HL-60 (cell line): ENCODE measurements around the gene ANGPTL3.

ENCODE experiments used
- CTCF ChIP-seq: IDR thresholded peaks from one replicate; pipeline ENCODE4 v1.5.1; 2011; ENCODE audit warnings: low read length, control low read depth, inconsistent platforms; ENCODE audit not compliant: insufficient read depth
- POLR2AphosphoS5 ChIP-seq: IDR thresholded peaks from 2 replicates; pipeline ENCODE4 v1.6.1; 2012; ENCODE audit warnings: low read depth
- REST ChIP-seq: IDR thresholded peaks from 2 replicates; pipeline ENCODE4 v1.6.1; 2012; ENCODE audit warnings: low read depth; ENCODE audit not compliant: insufficient replicate concordance
- SPI1 ChIP-seq: IDR thresholded peaks from 2 replicates; pipeline ENCODE4 v1.6.1; 2012; ENCODE audit warnings: low read depth, mild to moderate bottlenecking, borderline replicate concordance

- TF ChIP-seq CTCF (no peak), REST (no peak), SPI1 (no peak), POLR2AphosphoS5 (no peak)
Observed at GRCh38 chr1:62654744-62655143, 57.4 kb downstream of the ANGPTL3 start.
